K562 (cell line): ENCODE data around the gene PDLIM7. TPM values are rescaled to one million over a fixed set of nuclear protein-coding genes. Genes with fewer than 3 reads are reported as not detected.

ENCODE experiments used
- CBFA2T2 ChIP-seq: fragments of 450-650 bp; conservative IDR thresholded peaks from 2 replicates; pipeline ENCODE4 v1.6.1; 2017; ENCODE audit warnings: mild to moderate bottlenecking
- HNRNPH1 ChIP-seq: fragments of 200-400 bp; formaldehyde crosslinking; optimal IDR thresholded peaks from 2 replicates; pipeline ENCODE3; 2017; ENCODE audit warnings: low read depth, mild to moderate bottlenecking, low read length, moderate library complexity
- JUNB ChIP-seq: fragments of 450-650 bp; formaldehyde crosslinking; conservative IDR thresholded peaks from 2 replicates; pipeline ENCODE4 v1.4.0; 2020; ENCODE audit warnings: mild to moderate bottlenecking
- KDM1A ChIP-seq, 2 experiments: fragments of 450-650 bp; IDR thresholded peaks; 2 replicates each; pipeline ENCODE4 v1.6.1; 2016; ENCODE audit warnings: mild to moderate bottlenecking in 2 of 2
- MYC ChIP-seq, 2 experiments: fragments of 250-450 bp in 1 of 2; sonication (Bioruptor Pico) in 1 of 2; IDR thresholded peaks; 2 replicates each; pipeline versions ENCODE4 v1.5.1 to v1.6.1; 2012 to 2021; ENCODE audit warnings: low read depth in 2 of 2, borderline replicate concordance in 1 of 2, improper control_type of control experiment in 1 of 2, low read length in 1 of 2, mild to moderate bottlenecking in 1 of 2, moderate library complexity in 1 of 2
- NR4A1 ChIP-seq, 2 experiments: fragments of 250-450 bp in 1 of 2; fragments of 450-650 bp in 1 of 2; sonication (Bioruptor Pico) in 1 of 2; IDR thresholded peaks; 2 replicates each; pipeline versions ENCODE4 v1.4.0 to v1.6.1; 2016 to 2020; ENCODE audit warnings: mild to moderate bottlenecking in 2 of 2, missing compliant biosample characterization in 1 of 2, missing genetic modification characterization in 1 of 2, moderate library complexity in 1 of 2
- ZNF445 ChIP-seq: fragments of 250-450 bp; sonication (Bioruptor Pico); IDR thresholded peaks from 2 replicates; pipeline ENCODE4 v1.4.0; 2020; ENCODE audit warnings: low read depth, mild to moderate bottlenecking, moderate library complexity
- polyA plus RNA-seq, 8 experiments: library from polyadenylated mRNA; depleted of rRNA in 4 of 8; stranded (reverse) in 5 of 8; unstranded in 3 of 8; fragments of >200 nt; fragmentation: Nextera tagmentation in 2 of 8; fragmentation: Illumina TruSeq in 1 of 8; extraction: Ambion mirVana in 2 of 8; extraction: Trizol in 1 of 8; gene quantifications; 2 replicates each; pipeline versions ENCODE4 v1.2.1 to v1.2.3, GENCODE V29; 2011 to 2014; ENCODE audit warnings: inconsistent platforms in 1 of 8, missing spikeins in 1 of 8
- total RNA-seq, 7 experiments: library from RNA; depleted of rRNA in 6 of 7; stranded (reverse); fragments of >200 nt in 6 of 7; fragmentation: Illumina TruSeq in 2 of 7; extraction: Trizol in 2 of 7; gene quantifications; 2 replicates each; pipeline versions ENCODE4 v1.2.1 to v1.2.3, GENCODE V29; 2011 to 2021; ENCODE audit warnings: low replicate concordance in 1 of 7
- TF ChIP-seq, protein P1 (sequence below), 2 experiments: fragments of 450-650 bp; IDR thresholded peaks; 2 replicates each; pipeline ENCODE4 v1.6.1; 2016; ENCODE audit warnings: mild to moderate bottlenecking in 2 of 2, borderline replicate concordance in 1 of 2, low read depth in 1 of 2, moderate library complexity in 1 of 2
- TF ChIP-seq, protein P2 (sequence below), 3 experiments: fragments of 200-800 bp in 1 of 3; sonication (Bioruptor generic) in 1 of 3; sonication (generic) in 1 of 3; formaldehyde crosslinking in 1 of 3; IDR thresholded peaks; 2 replicates each; pipeline versions ENCODE4 v1.6.1 to v1.8.0; 2016 to 2022; ENCODE audit warnings: mild to moderate bottlenecking in 2 of 3, missing compliant biosample characterization in 2 of 3, missing genetic modification characterization in 2 of 3, missing genetic modification reagents in 1 of 3
- TF ChIP-seq, protein P3 (sequence below): IDR thresholded peaks from 3 replicates; pipeline ENCODE4 v1.6.1; 2011; ENCODE audit warnings: borderline replicate concordance, mild to moderate bottlenecking; ENCODE audit not compliant: insufficient read length, insufficient read depth
- TF ChIP-seq, protein P4 (sequence below), 2 experiments: fragments of 200-800 bp in 1 of 2; sonication (Bioruptor generic) in 1 of 2; sonication (generic) in 1 of 2; formaldehyde crosslinking in 1 of 2; IDR thresholded peaks in 1 of 2; conservative IDR thresholded peaks in 1 of 2; 2 replicates each; pipeline versions ENCODE4 v1.5.0 to v1.6.1; 2016 to 2020; ENCODE audit warnings: missing compliant biosample characterization in 1 of 2, missing genetic modification characterization in 1 of 2, missing genetic modification reagents in 1 of 2

The PDLIM7 gene
- total and polyA plus RNA-seq, 9 of the 15 experiments (the other 6 are each of a cell fraction or from before 2014, with no cell fraction given) = 2.1 to 124 (median 32.6) TPM

DNA sequence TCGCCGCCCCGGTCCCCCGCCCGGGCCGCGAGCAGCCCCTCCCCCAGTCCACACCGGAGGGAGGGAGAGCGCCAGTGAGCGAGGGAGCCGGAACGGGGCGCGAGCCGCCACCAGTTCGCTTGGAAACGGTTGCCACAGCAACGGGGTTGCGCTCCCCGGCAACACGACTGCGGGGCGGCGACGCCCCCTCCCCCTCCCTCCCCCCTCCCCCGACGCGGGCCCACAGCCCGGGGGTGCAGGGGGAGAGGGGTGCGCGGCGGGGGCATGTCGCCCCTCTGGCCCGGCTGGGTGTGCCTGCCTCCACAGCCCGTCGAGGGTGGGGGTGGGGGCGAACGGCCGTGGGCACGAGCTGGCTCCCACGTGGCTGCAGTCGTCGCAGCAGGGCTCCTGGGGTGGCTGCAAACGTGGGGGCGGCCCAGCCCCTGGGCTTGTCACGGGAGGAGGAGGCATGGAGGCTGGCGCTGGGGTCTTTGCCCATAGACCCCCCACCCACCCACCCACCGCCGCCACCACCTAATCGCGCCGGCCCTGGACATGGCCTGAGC lies 50.3 kb downstream of the PDLIM7 start (continued):
- TF ChIP-seq, protein P1, sequence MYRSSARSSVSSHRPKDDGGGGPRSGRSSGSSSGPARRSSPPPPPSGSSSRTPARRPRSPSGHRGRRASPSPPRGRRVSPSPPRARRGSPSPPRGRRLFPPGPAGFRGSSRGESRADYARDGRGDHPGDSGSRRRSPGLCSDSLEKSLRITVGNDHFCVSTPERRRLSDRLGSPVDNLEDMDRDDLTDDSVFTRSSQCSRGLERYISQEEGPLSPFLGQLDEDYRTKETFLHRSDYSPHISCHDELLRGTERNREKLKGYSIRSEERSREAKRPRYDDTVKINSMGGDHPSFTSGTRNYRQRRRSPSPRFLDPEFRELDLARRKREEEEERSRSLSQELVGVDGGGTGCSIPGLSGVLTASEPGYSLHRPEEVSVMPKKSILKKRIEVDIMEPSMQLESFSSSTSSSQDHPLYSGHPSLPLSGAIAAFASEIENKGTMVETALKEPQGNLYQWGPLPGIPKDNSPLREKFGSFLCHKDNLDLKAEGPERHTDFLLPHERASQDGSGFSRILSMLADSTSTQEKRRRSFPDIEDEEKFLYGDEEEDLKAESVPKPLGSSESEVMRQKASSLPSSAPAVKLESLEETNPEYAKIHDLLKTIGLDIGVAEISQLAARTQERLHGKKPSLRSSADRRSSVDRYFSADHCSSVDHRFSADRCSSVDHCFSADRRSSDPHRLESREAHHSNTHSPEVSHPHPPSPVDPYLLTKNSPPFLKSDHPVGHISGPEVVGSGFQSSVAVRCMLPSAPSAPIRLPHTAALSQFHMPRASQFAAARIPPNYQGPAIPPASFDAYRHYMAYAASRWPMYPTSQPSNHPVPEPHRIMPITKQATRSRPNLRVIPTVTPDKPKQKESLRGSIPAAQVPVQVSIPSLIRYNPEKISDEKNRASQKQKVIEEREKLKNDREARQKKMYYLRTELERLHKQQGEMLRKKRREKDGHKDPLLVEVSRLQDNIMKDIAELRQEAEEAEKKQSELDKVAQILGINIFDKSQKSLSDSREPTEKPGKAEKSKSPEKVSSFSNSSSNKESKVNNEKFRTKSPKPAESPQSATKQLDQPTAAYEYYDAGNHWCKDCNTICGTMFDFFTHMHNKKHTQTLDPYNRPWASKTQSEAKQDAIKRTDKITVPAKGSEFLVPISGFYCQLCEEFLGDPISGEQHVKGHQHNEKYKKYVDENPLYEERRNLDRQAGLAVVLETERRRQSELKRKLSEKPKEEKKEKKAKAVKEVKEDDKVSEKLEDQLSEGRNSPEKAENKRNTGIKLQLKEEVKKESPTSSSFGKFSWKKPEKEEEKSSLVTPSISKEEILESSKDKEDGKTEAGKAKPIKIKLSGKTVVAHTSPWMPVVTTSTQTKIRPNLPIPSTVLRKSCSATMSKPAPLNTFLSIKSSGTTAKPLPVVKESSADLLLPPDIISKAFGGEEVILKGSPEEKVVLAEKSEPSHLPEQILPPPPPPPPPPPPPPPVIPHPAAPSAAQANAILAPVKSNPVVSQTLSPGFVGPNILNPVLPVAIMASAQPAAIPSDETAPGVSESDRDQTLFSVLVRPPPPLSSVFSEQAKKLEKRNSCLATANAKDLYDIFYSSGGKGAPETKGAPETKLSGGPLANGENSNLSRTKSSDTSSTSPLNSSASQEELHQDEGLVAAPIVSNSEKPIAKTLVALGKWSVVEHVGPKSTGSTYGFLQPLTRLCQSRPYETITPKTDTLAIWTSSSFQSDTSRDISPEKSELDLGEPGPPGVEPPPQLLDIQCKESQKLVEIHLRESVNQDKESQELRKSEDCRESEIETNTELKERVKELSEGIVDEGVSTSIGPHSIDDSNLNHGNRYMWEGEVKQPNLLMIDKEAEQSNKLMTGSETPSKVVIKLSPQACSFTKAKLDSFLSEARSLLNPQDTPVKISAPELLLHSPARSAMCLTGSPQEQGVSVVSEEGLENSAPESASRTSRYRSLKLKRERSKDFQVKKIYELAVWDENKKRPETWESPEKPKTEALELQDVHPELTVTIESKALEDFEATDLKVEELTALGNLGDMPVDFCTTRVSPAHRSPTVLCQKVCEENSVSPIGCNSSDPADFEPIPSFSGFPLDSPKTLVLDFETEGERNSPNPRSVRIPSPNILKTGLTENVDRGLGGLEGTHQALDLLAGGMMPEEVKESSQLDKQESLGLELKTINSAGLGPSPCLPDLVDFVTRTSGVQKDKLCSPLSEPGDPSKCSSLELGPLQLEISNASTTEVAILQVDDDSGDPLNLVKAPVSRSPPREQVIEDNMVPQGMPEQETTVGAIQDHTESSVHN (IDR thresholded peaks at IDR 0.05; ENCODE audit: borderline replicate concordance in 1 of 2, low read depth in 1 of 2) = no peak
- TF ChIP-seq, protein P2, sequence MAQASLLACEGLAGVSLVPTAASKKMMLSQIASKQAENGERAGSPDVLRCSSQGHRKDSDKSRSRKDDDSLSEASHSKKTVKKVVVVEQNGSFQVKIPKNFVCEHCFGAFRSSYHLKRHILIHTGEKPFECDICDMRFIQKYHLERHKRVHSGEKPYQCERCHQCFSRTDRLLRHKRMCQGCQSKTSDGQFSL (CRISPR knock-in tag; IDR thresholded peaks at IDR 0.05) = no peak
- TF ChIP-seq, protein P2 (tag; IDR thresholded peaks at IDR 0.05) = no peak
- TF ChIP-seq KDM1A (IDR thresholded peaks at IDR 0.05) = peak in 1 of 2 experiments; percentile 81; a peak in 1 of 4 replicates
- no peak for TF ChIP-seq CBFA2T2
- TF ChIP-seq ZNF445 (CRISPR knock-in tag) = no peak
- TF ChIP-seq, protein P3, sequence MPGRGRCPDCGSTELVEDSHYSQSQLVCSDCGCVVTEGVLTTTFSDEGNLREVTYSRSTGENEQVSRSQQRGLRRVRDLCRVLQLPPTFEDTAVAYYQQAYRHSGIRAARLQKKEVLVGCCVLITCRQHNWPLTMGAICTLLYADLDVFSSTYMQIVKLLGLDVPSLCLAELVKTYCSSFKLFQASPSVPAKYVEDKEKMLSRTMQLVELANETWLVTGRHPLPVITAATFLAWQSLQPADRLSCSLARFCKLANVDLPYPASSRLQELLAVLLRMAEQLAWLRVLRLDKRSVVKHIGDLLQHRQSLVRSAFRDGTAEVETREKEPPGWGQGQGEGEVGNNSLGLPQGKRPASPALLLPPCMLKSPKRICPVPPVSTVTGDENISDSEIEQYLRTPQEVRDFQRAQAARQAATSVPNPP = no peak
- TF ChIP-seq, protein P4, sequence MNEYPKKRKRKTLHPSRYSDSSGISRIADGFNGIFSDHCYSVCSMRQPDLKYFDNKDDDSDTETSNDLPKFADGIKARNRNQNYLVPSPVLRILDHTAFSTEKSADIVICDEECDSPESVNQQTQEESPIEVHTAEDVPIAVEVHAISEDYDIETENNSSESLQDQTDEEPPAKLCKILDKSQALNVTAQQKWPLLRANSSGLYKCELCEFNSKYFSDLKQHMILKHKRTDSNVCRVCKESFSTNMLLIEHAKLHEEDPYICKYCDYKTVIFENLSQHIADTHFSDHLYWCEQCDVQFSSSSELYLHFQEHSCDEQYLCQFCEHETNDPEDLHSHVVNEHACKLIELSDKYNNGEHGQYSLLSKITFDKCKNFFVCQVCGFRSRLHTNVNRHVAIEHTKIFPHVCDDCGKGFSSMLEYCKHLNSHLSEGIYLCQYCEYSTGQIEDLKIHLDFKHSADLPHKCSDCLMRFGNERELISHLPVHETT (CRISPR knock-in tag; conservative IDR thresholded peaks at IDR 0.05 in 1 of 2, IDR thresholded peaks at IDR 0.05 in 1 of 2) = peak in 1 of 2 experiments; percentile 21; a peak in 1 of 4 replicates
- TF ChIP-seq JUNB = no peak
- TF ChIP-seq NR4A1 (CRISPR knock-in tag; IDR thresholded peaks at IDR 0.05) = no peak
- no peak for TF ChIP-seq NR4A1 (tag; IDR thresholded peaks at IDR 0.05)
- peak; percentile 45 for TF ChIP-seq HNRNPH1
- 0 out of 2 replicates have a peak, but pooled peaks have one; percentile 12 for TF ChIP-seq MYC (IDR thresholded peaks at IDR 0.05; ENCODE audit: low read depth, low read length)
- TF ChIP-seq MYC (CRISPR knock-in tag; IDR thresholded peaks at IDR 0.05; ENCODE audit: borderline replicate concordance, low read depth) = no peak
